ENCODE data around the gene PLEKHS1.

Gene PLEKHS1

GRCh38 chr10:113732160-113732881 lies 19.2 kb upstream of the PLEKHS1 start:
- no peak overlapping the region for H3K4me3 ChIP-seq (ENCODE audit: low read depth, low read length)
- no peak for TF ChIP-seq CTCF (IDR thresholded peaks at IDR 0.05; ENCODE audit: low read depth, low read length)

- TF ChIP-seq CTCF (IDR thresholded peaks at IDR 0.05; ENCODE audit: low read depth, low read length), result no peak
- H3K4me3 ChIP-seq (ENCODE audit: low read depth, low read length), result no peak overlapping the region
Observed at GRCh38 chr10:113732966-113733365, 18.5 kb upstream of the PLEKHS1 start.

GRCh38 chr10:113733635-113734034 lies 17.8 kb upstream of the PLEKHS1 start:
- no peak overlapping the region for H3K4me3 ChIP-seq (ENCODE audit: low read depth, low read length)
- no peak for TF ChIP-seq CTCF (IDR thresholded peaks at IDR 0.05; ENCODE audit: low read depth, low read length)

- TF ChIP-seq CTCF (IDR thresholded peaks at IDR 0.05; ENCODE audit: low read depth, low read length), result no peak
- H3K4me3 ChIP-seq (ENCODE audit: low read depth, low read length), result no peak overlapping the region
Observed at GRCh38 chr10:113735913-113736312, 15.6 kb upstream of the PLEKHS1 start.

- TF ChIP-seq CTCF (IDR thresholded peaks at IDR 0.05; ENCODE audit: low read depth, low read length), result no peak
- no peak overlapping the region for H3K4me3 ChIP-seq (ENCODE audit: low read depth, low read length)
Observed at GRCh38 chr10:113736576-113736975, 14.9 kb upstream of the PLEKHS1 start.

- no peak for TF ChIP-seq CTCF (IDR thresholded peaks at IDR 0.05; ENCODE audit: low read depth, low read length)
- no peak overlapping the region for H3K4me3 ChIP-seq (ENCODE audit: low read depth, low read length)
Observed at GRCh38 chr10:113739031-113739430, 12.5 kb upstream of the PLEKHS1 start.

GRCh38 chr10:113739577-113739976 lies 11.9 kb upstream of the PLEKHS1 start:
- no peak overlapping the region for H3K4me3 ChIP-seq (ENCODE audit: low read depth, low read length)
- TF ChIP-seq CTCF (IDR thresholded peaks at IDR 0.05; ENCODE audit: low read depth, low read length), result no peak

Data from WI38 (cell line).